Stomach (tissue), 9 donors: ENCODE results near the gene AUTS2. TPM values are rescaled to one million over a fixed set of nuclear protein-coding genes. Genes with fewer than 3 reads are reported as not detected.

Source experiments
- DNase-seq, 2 donors: peaks; one replicate each; pipeline versions ENCODE4 v3.0.0 to v3.0.0-alpha.2; 2013 to 2019
- H3K27ac ChIP-seq, 5 donors: fragments of 200-600 bp in 4 of 5; sonication (generic) in 4 of 5; one replicate each; pipeline ENCODE4 v1.5.1; 2013 to 2019; ENCODE audit warnings: mild to moderate bottlenecking in 1 of 5, moderate library complexity in 1 of 5
- H3K27me3 ChIP-seq, 3 donors: fragments of 200-600 bp; sonication (generic); one replicate each; pipeline ENCODE4 v1.5.1; 2017 to 2019; ENCODE audit warnings: mixed run types in 1 of 3
- H3K36me3 ChIP-seq, 4 donors: fragments of 200-600 bp; sonication (generic); 1 replicate in 3 of 4; 2 replicates in 1 of 4; pipeline ENCODE4 v1.5.1; 2016 to 2019
- H3K4me1 ChIP-seq, 4 donors: fragments of 200-600 bp; sonication (generic); one replicate each; pipeline ENCODE4 v1.5.1; 2016 to 2019
- H3K4me3 ChIP-seq, 4 donors: fragments of 200-600 bp; sonication (generic) in 3 of 4; one replicate each; pipeline ENCODE4 v1.5.1; 2016 to 2019; ENCODE audit warnings: mild to moderate bottlenecking in 1 of 4
- H3K9me3 ChIP-seq, 4 donors: fragments of 200-600 bp; sonication (generic); one replicate each; pipeline ENCODE4 v1.5.1; 2016 to 2019
- EP300 ChIP-seq: sonication (generic); formaldehyde crosslinking; IDR thresholded peaks from one replicate; pipeline ENCODE4 v1.6.1; 2017; ENCODE audit warnings: antibody characterized with exemption
- POLR2A ChIP-seq, 4 donors: fragments of 450-650 bp; IDR thresholded peaks; one replicate each; pipeline ENCODE4 v1.6.1; 2016; ENCODE audit warnings: antibody characterized with exemption in 4 of 4, control low read depth in 2 of 4, mild to moderate bottlenecking in 1 of 4, moderate library complexity in 1 of 4
- POLR2AphosphoS5 ChIP-seq, 3 donors: sonication (generic); formaldehyde crosslinking; IDR thresholded peaks; one replicate each; pipeline ENCODE4 v1.6.1; 2016; ENCODE audit warnings: antibody characterized with exemption in 3 of 3
- WGBS, 5 donors: extraction: QIAGEN DNeasy Blood & Tissue Kit in 3 of 5; methylation state at CpG; one replicate each; pipeline versions ENCODE4 v1.1.5 to v1.1.7; 2013 to 2018; 5-methylcytosine and 5-hydroxymethylcytosine counted together
- intact Hi-C: fragments of 100-400 bp; cut with DNase I; formaldehyde crosslinking; loops from one replicate; pipeline ENCODE4 v1.15.1; 2023; ENCODE audit warnings: low total_unique reads
- polyA plus RNA-seq, 3 donors: library from polyadenylated mRNA; stranded (reverse); fragments of 200-250 nt; gene quantifications; one replicate each; pipeline ENCODE4 v1.2.3, GENCODE V29; 2013
- total RNA-seq, 5 donors: library from RNA; depleted of rRNA; stranded (reverse); fragments of >200 nt; gene quantifications; one replicate each; pipeline versions ENCODE4 v1.1.0 to v1.2.3, GENCODE V29; 2014 to 2016
- TF ChIP-seq, protein P1 (sequence below), 7 experiments: fragments of 450-650 bp in 4 of 7; fragments of 200-600 bp in 3 of 7; sonication (generic) in 3 of 7; IDR thresholded peaks; one replicate each; pipeline ENCODE4 v1.5.1; 2016 to 2019; ENCODE audit warnings: antibody characterized with exemption in 7 of 7, control low read depth in 2 of 7, mild to moderate bottlenecking in 1 of 7
- donor health status: healthy with polysubstance abuse.
- donor health status: Bipolar disorder and iron deficiency.
- donor health status: healthy.

The AUTS2 gene
- total and polyA plus RNA-seq, 8 donors: 3.8 to 90.3 (median 38.1) TPM

DNA sequence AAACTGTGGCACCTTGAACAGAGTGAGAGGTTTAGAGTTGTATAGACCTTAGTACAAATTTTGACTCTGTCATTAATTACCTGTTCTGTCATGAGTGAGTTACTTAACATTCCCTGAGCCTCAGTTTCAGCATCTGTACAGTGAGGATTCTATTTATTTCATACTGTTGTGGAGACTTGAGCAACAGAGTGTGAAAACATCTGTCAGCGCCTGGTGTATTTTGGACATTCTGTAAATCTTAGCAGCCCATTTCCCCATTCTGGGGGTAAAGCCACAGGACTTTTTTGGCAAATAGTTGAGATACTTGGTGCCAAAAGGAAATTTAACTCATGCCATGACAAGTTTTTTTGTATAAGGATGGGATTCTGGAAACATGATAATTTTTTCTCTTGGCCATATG is 94.8 kb downstream of the AUTS2 start:
- WGBS, 5 donors: 85 to 98% (median 94%) methylated on average over 1 of the region's 1 CpG
- H3K27me3 ChIP-seq: no peaks in the 10 kb centered on the region
- peaks cover 0 to 2% (median under 1%) of the 10 kb centered on the region in 4 donors for H3K4me1 ChIP-seq
- intact Hi-C loops: no loop called here
- no peak overlapping the region for H3K4me3 ChIP-seq
- no peak for DNase-seq
- no peaks in the 10 kb centered on the region for H3K9me3 ChIP-seq
- no peaks in the 10 kb centered on the region for H3K36me3 ChIP-seq
- no peak overlapping the region for H3K27ac ChIP-seq
- TF ChIP-seq EP300: no peak

DNA sequence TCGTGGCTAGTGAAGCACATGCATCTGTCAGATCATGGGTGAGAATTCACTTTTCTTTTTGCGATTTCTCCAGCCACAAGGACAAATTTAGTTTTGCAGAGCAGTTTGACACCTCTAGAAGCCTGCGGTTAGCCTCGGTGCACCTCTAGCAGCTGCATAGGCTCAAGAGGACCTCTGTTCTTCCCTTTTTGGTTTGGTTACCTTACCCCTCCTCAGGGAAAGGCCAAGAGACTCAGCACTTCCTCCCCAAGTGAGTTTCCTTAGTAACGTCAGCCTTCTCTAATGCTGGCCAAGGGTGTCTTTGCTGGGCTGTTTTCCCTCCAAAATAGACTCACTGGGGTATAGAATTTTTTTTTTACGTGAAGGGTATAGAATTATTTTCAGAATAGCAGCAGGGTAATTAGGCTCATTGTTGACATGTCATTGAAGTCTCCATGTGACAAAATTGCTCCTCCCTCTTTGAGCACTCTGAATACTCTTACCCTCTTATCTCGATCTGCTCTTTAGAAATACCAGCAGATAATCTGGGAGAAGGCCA is 97.8 kb downstream of the AUTS2 start:
- Histone ChIP-seq H3K27me3 (no peaks in the 10 kb centered on the region), H3K4me3 (no peak overlapping the region), H3K9me3 (no peaks in the 10 kb centered on the region), H3K27ac (no peak overlapping the region), H3K4me1 (no peaks in the 10 kb centered on the region), H3K36me3 (no peaks in the 10 kb centered on the region)
- 57 to 84% (median 66%) methylated on average over 7 of the region's 7 CpGs for WGBS, 5 donors
- no peak for TF ChIP-seq POLR2A (IDR thresholded peaks at IDR 0.05)
- TF ChIP-seq, protein P1, sequence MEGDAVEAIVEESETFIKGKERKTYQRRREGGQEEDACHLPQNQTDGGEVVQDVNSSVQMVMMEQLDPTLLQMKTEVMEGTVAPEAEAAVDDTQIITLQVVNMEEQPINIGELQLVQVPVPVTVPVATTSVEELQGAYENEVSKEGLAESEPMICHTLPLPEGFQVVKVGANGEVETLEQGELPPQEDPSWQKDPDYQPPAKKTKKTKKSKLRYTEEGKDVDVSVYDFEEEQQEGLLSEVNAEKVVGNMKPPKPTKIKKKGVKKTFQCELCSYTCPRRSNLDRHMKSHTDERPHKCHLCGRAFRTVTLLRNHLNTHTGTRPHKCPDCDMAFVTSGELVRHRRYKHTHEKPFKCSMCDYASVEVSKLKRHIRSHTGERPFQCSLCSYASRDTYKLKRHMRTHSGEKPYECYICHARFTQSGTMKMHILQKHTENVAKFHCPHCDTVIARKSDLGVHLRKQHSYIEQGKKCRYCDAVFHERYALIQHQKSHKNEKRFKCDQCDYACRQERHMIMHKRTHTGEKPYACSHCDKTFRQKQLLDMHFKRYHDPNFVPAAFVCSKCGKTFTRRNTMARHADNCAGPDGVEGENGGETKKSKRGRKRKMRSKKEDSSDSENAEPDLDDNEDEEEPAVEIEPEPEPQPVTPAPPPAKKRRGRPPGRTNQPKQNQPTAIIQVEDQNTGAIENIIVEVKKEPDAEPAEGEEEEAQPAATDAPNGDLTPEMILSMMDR (IDR thresholded peaks at IDR 0.05): no peak
- TF ChIP-seq EP300: no peak
- intact Hi-C loops: no loop called here
- DNase-seq: peak in 1 of 2 donors; percentile 15

- TF ChIP-seq POLR2AphosphoS5 (IDR thresholded peaks at IDR 0.05): no peak
- TF ChIP-seq, protein P1 (IDR thresholded peaks at IDR 0.05): no peak
- TF ChIP-seq EP300: no peak
- TF ChIP-seq POLR2A (IDR thresholded peaks at IDR 0.05): no peak
- WGBS, 5 donors: 60 to 67% (median 66%) methylated on average over 5 of the region's 5 CpGs
- Histone ChIP-seq H3K27me3 (no peaks in the 10 kb centered on the region), H3K4me3 (no peak overlapping the region), H3K27ac (no peak overlapping the region), H3K36me3 (no peaks in the 10 kb centered on the region), H3K9me3 (no peaks in the 10 kb centered on the region), H3K4me1 (no peaks in the 10 kb centered on the region)
- intact Hi-C loops: no loop called here
- no peak for DNase-seq
Observed at GRCh38 chr7:69696686-69697685, 98.7 kb downstream of the AUTS2 start.

- H3K4me3 ChIP-seq: no peak overlapping the region
- WGBS, 5 donors: 70 to 79% (median 77%) methylated on average over 5 of the region's 5 CpGs
- intact Hi-C loops: no loop called here
- H3K27me3 ChIP-seq: no peaks in the 10 kb centered on the region
- H3K36me3 ChIP-seq: no peaks in the 10 kb centered on the region
- H3K4me1 ChIP-seq: peaks cover 0 to 7% (median 0%) of the 10 kb centered on the region in 4 donors
- DNase-seq: no peak
- TF ChIP-seq POLR2AphosphoS5 (IDR thresholded peaks at IDR 0.05): no peak
- no peak for TF ChIP-seq EP300
- TF ChIP-seq, protein P1 (IDR thresholded peaks at IDR 0.05): no peak
- TF ChIP-seq POLR2A (IDR thresholded peaks at IDR 0.05): no peak
- H3K27ac ChIP-seq: no peak overlapping the region
- H3K9me3 ChIP-seq: no peaks in the 10 kb centered on the region
Observed at GRCh38 chr7:69698109-69698825, 100.0 kb downstream of the AUTS2 start.
